Transverse colon (tissue), 4 donors: ENCODE data around the gene TAPT1. TPM values are rescaled to one million over a fixed set of nuclear protein-coding genes. Genes with fewer than 3 reads are reported as not detected.
A peak's percentile ranks its signal among the peaks of the same experiment; 100 is the strongest.

ENCODE experiments used
- DNase-seq: peaks from one replicate; pipeline ENCODE4 v3.0.0-alpha.2; 2019
- H3K27ac ChIP-seq, 4 donors: fragments of 200-600 bp; sonication (generic); 2 replicates each; pipeline ENCODE4 v1.5.1; 2016 to 2018; ENCODE audit warnings: inconsistent platforms in 4 of 4
- H3K27me3 ChIP-seq: fragments of 200-600 bp; sonication (generic); 2 replicates; pipeline ENCODE4 v1.5.1; 2017; ENCODE audit warnings: inconsistent platforms
- H3K36me3 ChIP-seq, 4 donors: fragments of 200-600 bp; sonication (generic); 2 replicates each; pipeline ENCODE4 v1.5.1; 2017 to 2019; ENCODE audit warnings: inconsistent platforms in 4 of 4
- H3K4me1 ChIP-seq, 4 donors: fragments of 200-600 bp; sonication (generic); 2 replicates each; pipeline ENCODE4 v1.5.1; 2017 to 2020; ENCODE audit warnings: inconsistent platforms in 4 of 4
- H3K4me3 ChIP-seq, 4 donors: fragments of 200-600 bp; sonication (generic); 1 replicate in 1 of 4; 2 replicates in 3 of 4; pipeline versions ENCODE4 v1.5.1 to v1.6.1; 2017 to 2019; ENCODE audit warnings: inconsistent platforms in 4 of 4
- H3K9me3 ChIP-seq, 2 donors: fragments of 200-600 bp; sonication (generic); 2 replicates each; pipeline ENCODE4 v1.5.1; 2017 to 2019; ENCODE audit warnings: inconsistent platforms in 2 of 2
- CTCF ChIP-seq, 5 experiments: fragments of 200-600 bp in 3 of 5; fragments of 450-650 bp in 2 of 5; sonication (generic) in 3 of 5; IDR thresholded peaks; 1 replicate in 2 of 5; 2 replicates in 3 of 5; pipeline ENCODE4 v1.5.1; 2016 to 2017; ENCODE audit warnings: antibody characterized with exemption in 5 of 5, inconsistent platforms in 3 of 5, mild to moderate bottlenecking in 2 of 5, moderate library complexity in 1 of 5
- EP300 ChIP-seq: sonication (generic); formaldehyde crosslinking; IDR thresholded peaks from one replicate; pipeline ENCODE4 v1.6.1; 2017; ENCODE audit warnings: antibody characterized with exemption, low read depth
- POLR2A ChIP-seq: fragments of 450-650 bp; IDR thresholded peaks from one replicate; pipeline ENCODE4 v1.6.1; 2016; ENCODE audit warnings: antibody characterized with exemption, mild to moderate bottlenecking, moderate library complexity
- POLR2AphosphoS5 ChIP-seq, 3 donors: sonication (generic); formaldehyde crosslinking; IDR thresholded peaks; one replicate each; pipeline ENCODE4 v1.6.1; 2016; ENCODE audit warnings: antibody characterized with exemption in 3 of 3
- WGBS, 2 donors: methylation state at CpG; one replicate each; pipeline ENCODE4 v1.1.5; 2018; ENCODE audit warnings: low coverage in 1 of 2; 5-methylcytosine and 5-hydroxymethylcytosine counted together
- in situ Hi-C, 4 donors: fragments of 200-750 bp; cut with MboI; loops; one replicate each; pipeline versions ENCODE4 v1.15.0 to v1.15.1; 2017; ENCODE audit warnings: low sequenced_read_pairs in 3 of 4, low pct_ligation_motif_present in 1 of 4, low pct_unique_long_range_greater_than_20kb in 1 of 4
- intact Hi-C: fragments of 100-400 bp; cut with DNase I; formaldehyde crosslinking; loops from one replicate; pipeline ENCODE4 v1.15.1; 2023; ENCODE audit warnings: low total_unique reads
- total RNA-seq, 4 donors: library from RNA; depleted of rRNA; stranded (reverse); fragments of >200 nt; gene quantifications; one replicate each; pipeline ENCODE4 v1.1.0, GENCODE V29; 2016

TAPT1 gene
- total RNA-seq, 4 donors from 2014 or later: 21.5 to 54.6 (median 29.8) TPM

GRCh38 chr4:16165931-16166330, 60.3 kb downstream of the TAPT1 start:
- 93 to 96% methylated on average over 4 to 7 of the region's 7 CpGs for WGBS, 2 donors
- no peak for DNase-seq
- Histone ChIP-seq H3K4me1 (peaks cover 0 to 22% (median under 1%) of the 10 kb centered on the region in 4 donors), H3K36me3 (peaks cover 0 to 27% (median 9%) of the 10 kb centered on the region in 4 donors), H3K4me3 (no peak overlapping the region), H3K9me3 (no peaks in the 10 kb centered on the region), H3K27ac (no peak overlapping the region), H3K27me3 (no peaks in the 10 kb centered on the region)
- in situ Hi-C loops: no loop called here
- intact Hi-C loops: no loop called here
- TF ChIP-seq POLR2AphosphoS5 (IDR thresholded peaks at IDR 0.05) (no peak), POLR2A (no peak), CTCF (IDR thresholded peaks at IDR 0.05) (no peak), EP300 (no peak)

- no peak for DNase-seq
Observed at GRCh38 chr4:16162891-16163290, 63.4 kb downstream of the TAPT1 start.

GRCh38 chr4:16161851-16162408, 64.3 kb downstream of the TAPT1 start:
- 58 to 70% methylated on average over 4 to 6 of the region's 6 CpGs for WGBS, 2 donors
- no peak overlapping the region for H3K27ac ChIP-seq
- peaks cover 0 to 20% (median 7%) of the 10 kb centered on the region in 4 donors for H3K36me3 ChIP-seq
- intact Hi-C loops: no loop called here
- TF ChIP-seq POLR2AphosphoS5 (IDR thresholded peaks at IDR 0.05) (no peak), POLR2A (no peak)
- H3K27me3 ChIP-seq: no peaks in the 10 kb centered on the region
- peaks cover 0 to 49% (median 27%) of the 10 kb centered on the region in 4 donors for H3K4me1 ChIP-seq
- in situ Hi-C loops: no loop called here
- no peak for DNase-seq
- H3K4me3 ChIP-seq: no peak overlapping the region
- no peaks in the 10 kb centered on the region for H3K9me3 ChIP-seq

More at GRCh38 chr4:16162891-16163290, 63.4 kb downstream of the TAPT1 start:
- 88 to 93% methylated on average over 4 of the region's 4 CpGs for WGBS, 2 donors
- Histone ChIP-seq H3K4me3 (no peak overlapping the region), H3K27ac (no peak overlapping the region), H3K36me3 (peaks cover 0 to 20% (median 7%) of the 10 kb centered on the region in 4 donors), H3K4me1 (peaks cover 0 to 40% (median 19%) of the 10 kb centered on the region in 4 donors), H3K27me3 (no peaks in the 10 kb centered on the region), H3K9me3 (no peaks in the 10 kb centered on the region)
- TF ChIP-seq POLR2AphosphoS5 (IDR thresholded peaks at IDR 0.05): no peak
- TF ChIP-seq POLR2A: no peak
- no peak for TF ChIP-seq CTCF (IDR thresholded peaks at IDR 0.05)
- TF ChIP-seq EP300: no peak
- intact Hi-C loops (no loop called here), in situ Hi-C loops (no loop called here)

GRCh38 chr4:16160457-16160856, 65.8 kb downstream of the TAPT1 start:
- intact Hi-C loops (no loop called here), in situ Hi-C loops (no loop called here)
- H3K27ac ChIP-seq: peak overlapping the region; percentile 67 to 82 (median 81)
- DNase-seq: no peak
- no peak overlapping the region for H3K4me3 ChIP-seq
- H3K4me1 ChIP-seq: peaks cover 0 to 63% (median 27%) of the 10 kb centered on the region in 4 donors
- peaks cover 0 to 12% (median under 1%) of the 10 kb centered on the region in 4 donors for H3K36me3 ChIP-seq
- no peak for TF ChIP-seq POLR2A
- TF ChIP-seq EP300: no peak
- TF ChIP-seq POLR2AphosphoS5 (IDR thresholded peaks at IDR 0.05): no peak
- no peak for TF ChIP-seq CTCF (IDR thresholded peaks at IDR 0.05)
- 56 to 79% methylated on average over 3 of the region's 3 CpGs for WGBS, 2 donors
- H3K27me3 ChIP-seq: no peaks in the 10 kb centered on the region
- H3K9me3 ChIP-seq: no peaks in the 10 kb centered on the region

- Histone ChIP-seq H3K36me3 (peaks cover 0 to 3% (median 0%) of the 10 kb centered on the region in 4 donors), H3K27ac (peak overlapping the region; percentile 67 to 82 (median 81)), H3K27me3 (no peaks in the 10 kb centered on the region), H3K4me1 (peaks cover 0 to 63% (median 27%) of the 10 kb centered on the region in 4 donors), H3K4me3 (no peak overlapping the region), H3K9me3 (no peaks in the 10 kb centered on the region)
- intact Hi-C loops: no loop called here
- peak; percentile 32 for DNase-seq
- in situ Hi-C loops: no loop called here
- 41 to 59% methylated on average over 3 of the region's 3 CpGs for WGBS, 2 donors
- peak in 2 of 3 donors; percentile 36 to 59 for TF ChIP-seq POLR2AphosphoS5 (IDR thresholded peaks at IDR 0.05)
- TF ChIP-seq EP300: no peak
- TF ChIP-seq POLR2A: no peak
Observed at GRCh38 chr4:16159286-16159685, 67.0 kb downstream of the TAPT1 start.
